K562 (cell line): ENCODE results near the gene PACSIN3. TPM values are rescaled to one million over a fixed set of nuclear protein-coding genes. Genes with fewer than 3 reads are reported as not detected.

ENCODE experiments used
- ARID3B ChIP-seq: fragments of 250-450 bp; sonication (Bioruptor Pico); IDR thresholded peaks from 2 replicates; pipeline ENCODE4 v1.4.0; 2020; ENCODE audit warnings: borderline replicate concordance
- CREB3L1 ChIP-seq: fragments of 450-650 bp; IDR thresholded peaks from 2 replicates; pipeline ENCODE4 v1.6.1; 2014; ENCODE audit warnings: low read depth, mild to moderate bottlenecking, moderate library complexity, borderline replicate concordance
- TGIF2 ChIP-seq: sonication (generic); formaldehyde crosslinking; IDR thresholded peaks from 2 replicates; pipeline ENCODE4 v1.8.1; 2022; ENCODE audit warnings: mild to moderate bottlenecking, missing genetic modification reagents, moderate library complexity
- ZMIZ1 ChIP-seq, 2 experiments: fragments of 150-350 bp in 1 of 2; IDR thresholded peaks; 2 replicates each; pipeline ENCODE4 v1.6.1; 2012 to 2016; ENCODE audit warnings: low read depth in 2 of 2, low read length in 2 of 2, mild to moderate bottlenecking in 1 of 2, moderate library complexity in 1 of 2
- polyA plus RNA-seq, 8 experiments: library from polyadenylated mRNA; depleted of rRNA in 4 of 8; stranded (reverse) in 5 of 8; unstranded in 3 of 8; fragments of >200 nt; fragmentation: Nextera tagmentation in 2 of 8; fragmentation: Illumina TruSeq in 1 of 8; extraction: Ambion mirVana in 2 of 8; extraction: Trizol in 1 of 8; gene quantifications; 2 replicates each; pipeline versions ENCODE4 v1.2.1 to v1.2.3, GENCODE V29; 2011 to 2014; ENCODE audit warnings: inconsistent platforms in 1 of 8, missing spikeins in 1 of 8
- total RNA-seq, 7 experiments: library from RNA; depleted of rRNA in 6 of 7; stranded (reverse); fragments of >200 nt in 6 of 7; fragmentation: Illumina TruSeq in 2 of 7; extraction: Trizol in 2 of 7; gene quantifications; 2 replicates each; pipeline versions ENCODE4 v1.2.1 to v1.2.3, GENCODE V29; 2011 to 2021; ENCODE audit warnings: low replicate concordance in 1 of 7
- TF ChIP-seq, protein P1 (sequence below): sonication (generic); formaldehyde crosslinking; IDR thresholded peaks from 2 replicates; pipeline ENCODE4 v1.8.1; 2023; ENCODE audit warnings: missing genetic modification reagents, mild to moderate bottlenecking, borderline replicate concordance
- TF ChIP-seq, protein P2 (sequence below): fragments of 200-800 bp; sonication (Bioruptor generic); IDR thresholded peaks from 2 replicates; pipeline ENCODE4 v1.6.1; 2016; ENCODE audit warnings: missing genetic modification characterization, missing compliant biosample characterization

PACSIN3 gene
- total and polyA plus RNA-seq, 9 of the 15 experiments (the other 6 are each of a cell fraction or from before 2014, with no cell fraction given) = 0.13 to 18.1 (median 7.1) TPM

DNA sequence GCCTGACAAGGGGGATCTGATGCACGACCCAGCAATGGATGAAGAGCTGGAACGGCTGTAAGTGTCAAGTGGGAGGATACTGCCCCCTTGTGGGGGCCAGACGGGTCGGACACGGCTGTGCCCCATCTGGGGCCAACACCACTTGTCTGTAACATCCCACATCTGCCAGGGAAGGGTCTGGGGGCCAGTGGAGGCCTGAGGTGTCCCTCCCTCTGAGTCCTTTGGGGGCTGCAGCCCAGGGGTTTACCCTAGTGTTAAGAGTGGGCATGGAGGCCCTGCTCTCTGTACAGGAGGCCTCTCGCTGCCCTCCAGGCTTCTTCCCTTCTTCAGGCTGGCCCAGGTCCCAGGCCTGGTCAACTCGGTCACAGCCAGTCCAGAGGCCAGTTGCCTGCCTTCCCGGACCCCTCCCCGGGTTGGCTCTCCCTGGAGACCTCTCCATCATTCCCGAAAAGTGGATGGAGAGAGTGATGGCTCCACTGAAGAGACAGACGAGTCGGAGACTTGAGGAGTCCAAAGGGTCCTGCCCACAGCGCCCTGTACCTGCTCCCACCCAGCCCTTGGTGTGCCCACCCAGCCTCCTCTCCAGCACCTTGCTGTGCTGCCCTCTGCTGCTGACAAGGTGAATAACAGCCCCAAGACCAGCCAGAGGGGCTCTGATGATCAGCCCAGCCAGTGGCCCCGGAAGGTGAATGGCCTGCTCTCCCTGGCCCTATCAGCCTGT lies 24.9 kb downstream of the PACSIN3 start (continued):
- TF ChIP-seq, protein P1, sequence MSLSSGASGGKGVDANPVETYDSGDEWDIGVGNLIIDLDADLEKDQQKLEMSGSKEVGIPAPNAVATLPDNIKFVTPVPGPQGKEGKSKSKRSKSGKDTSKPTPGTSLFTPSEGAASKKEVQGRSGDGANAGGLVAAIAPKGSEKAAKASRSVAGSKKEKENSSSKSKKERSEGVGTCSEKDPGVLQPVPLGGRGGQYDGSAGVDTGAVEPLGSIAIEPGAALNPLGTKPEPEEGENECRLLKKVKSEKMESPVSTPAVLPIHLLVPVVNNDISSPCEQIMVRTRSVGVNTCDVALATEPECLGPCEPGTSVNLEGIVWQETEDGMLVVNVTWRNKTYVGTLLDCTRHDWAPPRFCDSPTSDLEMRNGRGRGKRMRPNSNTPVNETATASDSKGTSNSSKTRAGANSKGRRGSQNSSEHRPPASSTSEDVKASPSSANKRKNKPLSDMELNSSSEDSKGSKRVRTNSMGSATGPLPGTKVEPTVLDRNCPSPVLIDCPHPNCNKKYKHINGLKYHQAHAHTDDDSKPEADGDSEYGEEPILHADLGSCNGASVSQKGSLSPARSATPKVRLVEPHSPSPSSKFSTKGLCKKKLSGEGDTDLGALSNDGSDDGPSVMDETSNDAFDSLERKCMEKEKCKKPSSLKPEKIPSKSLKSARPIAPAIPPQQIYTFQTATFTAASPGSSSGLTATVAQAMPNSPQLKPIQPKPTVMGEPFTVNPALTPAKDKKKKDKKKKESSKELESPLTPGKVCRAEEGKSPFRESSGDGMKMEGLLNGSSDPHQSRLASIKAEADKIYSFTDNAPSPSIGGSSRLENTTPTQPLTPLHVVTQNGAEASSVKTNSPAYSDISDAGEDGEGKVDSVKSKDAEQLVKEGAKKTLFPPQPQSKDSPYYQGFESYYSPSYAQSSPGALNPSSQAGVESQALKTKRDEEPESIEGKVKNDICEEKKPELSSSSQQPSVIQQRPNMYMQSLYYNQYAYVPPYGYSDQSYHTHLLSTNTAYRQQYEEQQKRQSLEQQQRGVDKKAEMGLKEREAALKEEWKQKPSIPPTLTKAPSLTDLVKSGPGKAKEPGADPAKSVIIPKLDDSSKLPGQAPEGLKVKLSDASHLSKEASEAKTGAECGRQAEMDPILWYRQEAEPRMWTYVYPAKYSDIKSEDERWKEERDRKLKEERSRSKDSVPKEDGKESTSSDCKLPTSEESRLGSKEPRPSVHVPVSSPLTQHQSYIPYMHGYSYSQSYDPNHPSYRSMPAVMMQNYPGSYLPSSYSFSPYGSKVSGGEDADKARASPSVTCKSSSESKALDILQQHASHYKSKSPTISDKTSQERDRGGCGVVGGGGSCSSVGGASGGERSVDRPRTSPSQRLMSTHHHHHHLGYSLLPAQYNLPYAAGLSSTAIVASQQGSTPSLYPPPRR = no peak
- no peak for TF ChIP-seq CREB3L1
- TF ChIP-seq ZMIZ1 (IDR thresholded peaks at IDR 0.05; ENCODE audit: low read depth in 2 of 2, low read length in 2 of 2) = no peak
- no peak for TF ChIP-seq ARID3B (CRISPR knock-in tag)
- TF ChIP-seq, protein P2, sequence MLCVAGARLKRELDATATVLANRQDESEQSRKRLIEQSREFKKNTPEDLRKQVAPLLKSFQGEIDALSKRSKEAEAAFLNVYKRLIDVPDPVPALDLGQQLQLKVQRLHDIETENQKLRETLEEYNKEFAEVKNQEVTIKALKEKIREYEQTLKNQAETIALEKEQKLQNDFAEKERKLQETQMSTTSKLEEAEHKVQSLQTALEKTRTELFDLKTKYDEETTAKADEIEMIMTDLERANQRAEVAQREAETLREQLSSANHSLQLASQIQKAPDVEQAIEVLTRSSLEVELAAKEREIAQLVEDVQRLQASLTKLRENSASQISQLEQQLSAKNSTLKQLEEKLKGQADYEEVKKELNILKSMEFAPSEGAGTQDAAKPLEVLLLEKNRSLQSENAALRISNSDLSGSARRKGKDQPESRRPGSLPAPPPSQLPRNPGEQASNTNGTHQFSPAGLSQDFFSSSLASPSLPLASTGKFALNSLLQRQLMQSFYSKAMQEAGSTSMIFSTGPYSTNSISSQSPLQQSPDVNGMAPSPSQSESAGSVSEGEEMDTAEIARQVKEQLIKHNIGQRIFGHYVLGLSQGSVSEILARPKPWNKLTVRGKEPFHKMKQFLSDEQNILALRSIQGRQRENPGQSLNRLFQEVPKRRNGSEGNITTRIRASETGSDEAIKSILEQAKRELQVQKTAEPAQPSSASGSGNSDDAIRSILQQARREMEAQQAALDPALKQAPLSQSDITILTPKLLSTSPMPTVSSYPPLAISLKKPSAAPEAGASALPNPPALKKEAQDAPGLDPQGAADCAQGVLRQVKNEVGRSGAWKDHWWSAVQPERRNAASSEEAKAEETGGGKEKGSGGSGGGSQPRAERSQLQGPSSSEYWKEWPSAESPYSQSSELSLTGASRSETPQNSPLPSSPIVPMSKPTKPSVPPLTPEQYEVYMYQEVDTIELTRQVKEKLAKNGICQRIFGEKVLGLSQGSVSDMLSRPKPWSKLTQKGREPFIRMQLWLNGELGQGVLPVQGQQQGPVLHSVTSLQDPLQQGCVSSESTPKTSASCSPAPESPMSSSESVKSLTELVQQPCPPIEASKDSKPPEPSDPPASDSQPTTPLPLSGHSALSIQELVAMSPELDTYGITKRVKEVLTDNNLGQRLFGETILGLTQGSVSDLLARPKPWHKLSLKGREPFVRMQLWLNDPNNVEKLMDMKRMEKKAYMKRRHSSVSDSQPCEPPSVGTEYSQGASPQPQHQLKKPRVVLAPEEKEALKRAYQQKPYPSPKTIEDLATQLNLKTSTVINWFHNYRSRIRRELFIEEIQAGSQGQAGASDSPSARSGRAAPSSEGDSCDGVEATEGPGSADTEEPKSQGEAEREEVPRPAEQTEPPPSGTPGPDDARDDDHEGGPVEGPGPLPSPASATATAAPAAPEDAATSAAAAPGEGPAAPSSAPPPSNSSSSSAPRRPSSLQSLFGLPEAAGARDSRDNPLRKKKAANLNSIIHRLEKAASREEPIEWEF (CRISPR knock-in tag) = no peak
- TF ChIP-seq TGIF2 (CRISPR knock-in tag) = no peak
